H1 (cell line): Measurements from ENCODE around the gene EXOC3L1. TPM values are rescaled to one million over a fixed set of nuclear protein-coding genes. Genes with fewer than 3 reads are reported as not detected.

ENCODE experiments used
- CTCF ChIA-PET: fragments of 300-600 bp; sonication (Branson Sonifier 250); formaldehyde crosslinking; loops from one replicate; lab custom pipeline; 2021; ENCODE audit not compliant: partially characterized antibody; lab: Charles Lee
- POLR2A ChIA-PET: fragments of 300-600 bp; sonication (Branson Sonifier 250); formaldehyde crosslinking; loops from one replicate; lab custom pipeline; 2021; ENCODE audit warnings: inconsistent platforms; ENCODE audit not compliant: partially characterized antibody; lab: Charles Lee
- DNase-seq, 2 experiments: peaks; one replicate each; pipeline versions ENCODE4 v3.0.0 to v3.0.0-alpha.2; 2010 to 2022; ENCODE audit warnings: low spot score in 2 of 2, low read depth in 1 of 2, mixed read lengths in 1 of 2
- FAIRE-seq: peaks from 2 replicates; lab custom pipeline; 2011; peaks lifted over from hg19 to GRCh38; lab: Jason Lieb, UNC
- H2AFZ ChIP-seq: 2 replicates; pipeline ENCODE4 v1.8.1; 2012; ENCODE audit warnings: low read length, inconsistent platforms
- H2AK5ac ChIP-seq: 2 replicates; pipeline ENCODE4 v1.6.1; 2013; ENCODE audit warnings: low read depth, low read length
- H2BK120ac ChIP-seq: replicated peaks from 2 replicates; pipeline ENCODE3; 2013; ENCODE audit warnings: low read depth, low read length, inconsistent platforms
- H2BK12ac ChIP-seq: 2 replicates; pipeline ENCODE4 v1.6.1; 2013; ENCODE audit warnings: low read depth, low read length
- H2BK15ac ChIP-seq: 2 replicates; pipeline ENCODE4 v1.6.1; 2013; ENCODE audit warnings: low read length
- H2BK20ac ChIP-seq: 2 replicates; pipeline ENCODE4 v1.6.1; 2013; ENCODE audit warnings: low read length
- H2BK5ac ChIP-seq: 2 replicates; pipeline ENCODE4 v1.6.1; 2013; ENCODE audit warnings: low read depth, low read length
- H3K14ac ChIP-seq: 2 replicates; pipeline ENCODE4 v1.6.1; 2013; ENCODE audit warnings: inconsistent platforms; ENCODE audit not compliant: insufficient read length
- H3K18ac ChIP-seq: 2 replicates; pipeline ENCODE4 v1.6.1; 2013; ENCODE audit warnings: low read length; ENCODE audit errors: extremely low read depth
- H3K23ac ChIP-seq: 2 replicates; pipeline ENCODE4 v1.6.1; 2013; ENCODE audit warnings: inconsistent platforms; ENCODE audit not compliant: insufficient read length
- H3K23me2 ChIP-seq: 2 replicates; pipeline ENCODE4 v1.6.1; 2013; ENCODE audit warnings: low read depth, low read length
- H3K27ac ChIP-seq: 2 replicates; pipeline ENCODE4 v1.6.1; 2011; ENCODE audit warnings: low read depth, low read length, inconsistent platforms
- H3K27me3 ChIP-seq, 4 experiments: replicated peaks in 1 of 4; 1 replicate in 1 of 4; 2 replicates in 3 of 4; pipeline versions ENCODE4 v1.6.1 to v1.8.1; 2011 to 2013; ENCODE audit warnings: low read length in 3 of 4, mild to moderate bottlenecking in 3 of 4, inconsistent platforms in 2 of 4, mixed read lengths in 2 of 4, moderate library complexity in 1 of 4; ENCODE audit not compliant: control insufficient read depth in 3 of 4, insufficient read depth in 3 of 4; ENCODE audit errors: extremely low read depth in 1 of 4
- H3K36me3 ChIP-seq, 4 experiments: 2 replicates each; pipeline versions ENCODE4 v1.6.1 to v1.8.1; 2011 to 2013; ENCODE audit warnings: mild to moderate bottlenecking in 4 of 4, low read length in 3 of 4, moderate library complexity in 2 of 4, control low read depth in 1 of 4, inconsistent platforms in 1 of 4; ENCODE audit not compliant: insufficient read depth in 4 of 4, control insufficient read depth in 2 of 4
- H3K4ac ChIP-seq: replicated peaks from 2 replicates; pipeline ENCODE3; 2013; ENCODE audit warnings: low read length, low read depth, mixed read lengths, inconsistent platforms; ENCODE audit not compliant: insufficient read length
- H3K4me1 ChIP-seq, 4 experiments: replicated peaks in 1 of 4; 1 replicate in 1 of 4; 2 replicates in 3 of 4; pipeline versions ENCODE4 v1.6.1 to v1.8.1; 2011 to 2013; ENCODE audit warnings: low read length in 3 of 4, inconsistent platforms in 2 of 4, mixed read lengths in 1 of 4; ENCODE audit not compliant: insufficient read depth in 4 of 4, control insufficient read depth in 3 of 4
- H3K4me2 ChIP-seq, 2 experiments: 2 replicates each; pipeline versions ENCODE4 v1.6.1 to v1.8.1; 2011 to 2013; ENCODE audit warnings: low read depth in 2 of 2, low read length in 2 of 2, control low read depth in 1 of 2, inconsistent platforms in 1 of 2, mild to moderate bottlenecking in 1 of 2; ENCODE audit not compliant: insufficient read depth in 1 of 2
- H3K4me3 ChIP-seq, 4 experiments: fragments of 200-600, 300-600 bp in 1 of 4; sonication (generic), shearing (Covaris generic), sonication (Bioruptor Twin) in 1 of 4; 2 replicates each; pipeline versions ENCODE4 v1.5.1 to v1.8.1; 2011 to 2016; ENCODE audit warnings: low read length in 4 of 4, low read depth in 3 of 4, control low read depth in 2 of 4, inconsistent platforms in 2 of 4, mild to moderate bottlenecking in 2 of 4, mixed read lengths in 1 of 4, moderate library complexity in 1 of 4; ENCODE audit not compliant: insufficient read depth in 2 of 4; ENCODE audit errors: extremely low read depth in 1 of 4
- H3K56ac ChIP-seq: replicated peaks from 2 replicates; pipeline ENCODE3; 2013; ENCODE audit warnings: low read depth, mild to moderate bottlenecking, mixed read lengths, low read length, inconsistent platforms; ENCODE audit not compliant: insufficient read length
- H3K79me1 ChIP-seq: 2 replicates; pipeline ENCODE4 v1.6.1; 2013; ENCODE audit warnings: low read depth, low read length, control low read depth
- H3K79me2 ChIP-seq, 2 experiments: 2 replicates each; pipeline versions ENCODE4 v1.6.1 to v1.8.1; 2012 to 2013; ENCODE audit warnings: low read length in 2 of 2, mild to moderate bottlenecking in 2 of 2, inconsistent platforms in 1 of 2; ENCODE audit not compliant: insufficient read depth in 2 of 2, control insufficient read depth in 1 of 2
- H3K9ac ChIP-seq, 4 experiments: replicated peaks in 1 of 4; 1 replicate in 1 of 4; 2 replicates in 3 of 4; pipeline versions ENCODE4 v1.6.1 to v1.8.1; 2011 to 2013; ENCODE audit warnings: low read depth in 3 of 4, low read length in 3 of 4, control low read depth in 2 of 4, mild to moderate bottlenecking in 2 of 4, moderate library complexity in 2 of 4, inconsistent platforms in 1 of 4; ENCODE audit errors: extremely low read depth in 1 of 4
- H3K9me3 ChIP-seq, 2 experiments: 2 replicates each; pipeline versions ENCODE4 v1.6.1 to v1.8.1; 2012 to 2013; ENCODE audit warnings: mild to moderate bottlenecking in 2 of 2, moderate library complexity in 2 of 2, control low read depth in 1 of 2, inconsistent platforms in 1 of 2, low read depth in 1 of 2, low read length in 1 of 2, mixed read lengths in 1 of 2; ENCODE audit not compliant: insufficient read depth in 2 of 2
- H4K20me1 ChIP-seq, 2 experiments: replicated peaks in 1 of 2; 2 replicates each; pipeline versions ENCODE3 to v1.8.1; 2011 to 2013; ENCODE audit warnings: inconsistent platforms in 2 of 2, low read length in 2 of 2, mild to moderate bottlenecking in 1 of 2; ENCODE audit not compliant: insufficient read depth in 2 of 2, control insufficient read depth in 1 of 2
- H4K5ac ChIP-seq: 2 replicates; pipeline ENCODE4 v1.6.1; 2013; ENCODE audit warnings: low read length, low read depth, mixed read lengths, inconsistent platforms; ENCODE audit not compliant: insufficient read length
- H4K8ac ChIP-seq: 2 replicates; pipeline ENCODE4 v1.8.0; 2013; ENCODE audit warnings: mild to moderate bottlenecking, moderate library complexity, low read length, inconsistent platforms; ENCODE audit not compliant: insufficient read depth; ENCODE audit errors: extremely low read depth
- H4K91ac ChIP-seq: replicated peaks from 2 replicates; pipeline ENCODE3; 2013; ENCODE audit warnings: low read length, mixed read lengths, inconsistent platforms; ENCODE audit not compliant: insufficient read length
- CEBPB ChIP-seq: IDR thresholded peaks from 2 replicates; pipeline ENCODE4 v1.6.1; 2012; ENCODE audit warnings: low read depth, low read length
- CHD1 ChIP-seq: IDR thresholded peaks from 2 replicates; pipeline ENCODE4 v1.6.1; 2012; ENCODE audit warnings: low read depth, low read length, improper control_type of control experiment
- CTBP2 ChIP-seq: IDR thresholded peaks from 2 replicates; pipeline ENCODE4 v1.7.0; 2011; ENCODE audit warnings: borderline replicate concordance, mild to moderate bottlenecking, moderate library complexity, mixed read lengths, low read length; ENCODE audit not compliant: insufficient read depth, insufficient read length
- EP300 ChIP-seq, 2 experiments: IDR thresholded peaks; 1 replicate in 1 of 2; 2 replicates in 1 of 2; pipeline ENCODE4 v1.6.1; 2011 to 2012; ENCODE audit warnings: low read depth in 2 of 2, low read length in 2 of 2, mild to moderate bottlenecking in 2 of 2, borderline replicate concordance in 1 of 2, inconsistent platforms in 1 of 2, moderate library complexity in 1 of 2
- GTF2F1 ChIP-seq: IDR thresholded peaks from 2 replicates; pipeline ENCODE4 v1.6.1; 2012; ENCODE audit warnings: low read depth, low read length, improper control_type of control experiment, borderline replicate concordance
- KDM5A ChIP-seq: fragments of 200-600 bp; IDR thresholded peaks from 2 replicates; pipeline ENCODE4 v1.7.1; 2012; ENCODE audit warnings: mild to moderate bottlenecking, low read length, inconsistent platforms, mixed read lengths
- MAFK ChIP-seq: IDR thresholded peaks from 2 replicates; pipeline ENCODE4 v1.6.1; 2012; ENCODE audit warnings: low read depth, mild to moderate bottlenecking, improper control_type of control experiment, low read length
- POU5F1 ChIP-seq: IDR thresholded peaks from 2 replicates; pipeline ENCODE4 v1.6.1; 2011; ENCODE audit warnings: low read depth, mild to moderate bottlenecking, low read length, moderate library complexity
- RAD21 ChIP-seq, 2 experiments: IDR thresholded peaks in 1 of 2; conservative IDR thresholded peaks in 1 of 2; 2 replicates each; pipeline ENCODE4 v1.6.1; 2011; ENCODE audit warnings: low read depth in 2 of 2, low read length in 2 of 2, improper control_type of control experiment in 1 of 2, inconsistent platforms in 1 of 2, mild to moderate bottlenecking in 1 of 2, moderate library complexity in 1 of 2
- RNF2 ChIP-seq: fragments of 200-900, 300-1000 bp; sonication (generic); IDR thresholded peaks from 2 replicates; pipeline ENCODE4 v1.7.1; 2016; ENCODE audit warnings: borderline replicate concordance, low read depth, mild to moderate bottlenecking, antibody characterized with exemption, low read length; ENCODE audit not compliant: poor library complexity, severe bottlenecking; ENCODE audit errors: missing control alignments
- RXRA ChIP-seq: IDR thresholded peaks from 2 replicates; pipeline ENCODE4 v1.6.1; 2011; ENCODE audit warnings: low read depth, mild to moderate bottlenecking, low read length, moderate library complexity; ENCODE audit not compliant: insufficient read depth
- SP4 ChIP-seq: IDR thresholded peaks from 2 replicates; pipeline ENCODE4 v1.6.1; 2012; ENCODE audit warnings: low read length, inconsistent platforms
- TEAD4 ChIP-seq: IDR thresholded peaks from 2 replicates; pipeline ENCODE4 v1.6.1; 2012; ENCODE audit warnings: low read depth, low read length, inconsistent platforms, mixed read lengths
- WGBS, 2 experiments: shearing (Covaris generic) in 1 of 2; methylation state at CpG; one replicate each; pipeline versions ENCODE4 v1.1.6 to v1.1.7; 2013 to 2015; ENCODE audit warnings: low lambda C conversion rate in 2 of 2, mixed read lengths in 2 of 2, inconsistent platforms in 1 of 2, low coverage in 1 of 2, missing lambda C conversion rate in 1 of 2; ENCODE audit not compliant: insufficient replicate concordance in 2 of 2, insufficient coverage in 1 of 2, insufficient read length in 1 of 2; ENCODE audit errors: extremely low coverage in 1 of 2, missing lambda C conversion rate in 1 of 2; 5-methylcytosine and 5-hydroxymethylcytosine counted together
- polyA plus RNA-seq, 7 experiments: library from polyadenylated mRNA; depleted of rRNA in 3 of 7; stranded (reverse) in 5 of 7; unstranded in 2 of 7; fragments of >200 nt in 5 of 7; fragments of 200-250 nt in 2 of 7; gene quantifications; 1 replicate in 5 of 7; 2 replicates in 1 of 7; 4 replicates in 1 of 7; pipeline versions ENCODE4 v1.2.1 to v1.2.3, GENCODE V29; 2011 to 2013; ENCODE audit warnings: missing spikeins in 2 of 7, mixed read lengths in 2 of 7
- total RNA-seq: library from RNA; stranded (reverse); fragmentation: NEBNext Ultra II Directional; extraction: Animal tissue kit (Norgen Biotek cat#: 25700); gene quantifications from 2 replicates; pipeline ENCODE4 v1.2.1, GENCODE V29; 2021

The EXOC3L1 gene
- total and polyA plus RNA-seq, 2 of the 8 experiments (the other 6 are each of a cell fraction or from before 2014, with no cell fraction given): 1.3 TPM

- H4K5ac ChIP-seq: no peak overlapping the region
- no peak overlapping the region for H3K18ac ChIP-seq
- no peaks in the 10 kb centered on the region for H3K36me3 ChIP-seq
- no peaks in the 10 kb centered on the region for H3K79me1 ChIP-seq
- no peak overlapping the region for H3K4me3 ChIP-seq
- no peak overlapping the region for H3K56ac ChIP-seq
- FAIRE-seq (no peak), DNase-seq (no peak)
- no peak overlapping the region for H3K4me2 ChIP-seq
- H2BK12ac ChIP-seq: no peak overlapping the region
- no peak overlapping the region for H3K4ac ChIP-seq
- H3K23me2 ChIP-seq: no peaks in the 10 kb centered on the region
- ChIA-PET CTCF (interaction anchor here (0.9 to 8.9 kb wide), 5 partner anchors 8 to 258 kb away, joined by 4 to 111 read pairs (median 6); partner anchors contain the start of genes E2F4, ELMO3 and TMEM208), POLR2A (interaction anchor here (0.8 to 4.3 kb wide), 7 partner anchors 9 to 37 kb away, joined by 3 to 20 read pairs (median 4); partner anchors contain the start of genes FHOD1 and TMEM208)
- H4K20me1 ChIP-seq: no peaks in the 10 kb centered on the region
- no peak overlapping the region for H3K14ac ChIP-seq
- H3K27me3 ChIP-seq: peaks cover 0 to 9% (median 6%) of the 10 kb centered on the region in 4 experiments; a peak in 4 of 7 replicates
- H4K8ac ChIP-seq: no peak overlapping the region
- H4K91ac ChIP-seq: no peak overlapping the region
- H2BK5ac ChIP-seq: no peak overlapping the region
- H2AK5ac ChIP-seq: no peak overlapping the region
- no peak overlapping the region for H3K27ac ChIP-seq
- H3K9ac ChIP-seq: no peak overlapping the region
- WGBS, 2 experiments: 87% methylated on average over 8 of the region's 8 CpGs; no CpG with 5 or more reads in 1 of the 2 experiments
- H3K79me2 ChIP-seq: no peaks in the 10 kb centered on the region
- no peaks in the 10 kb centered on the region for H3K9me3 ChIP-seq
- H2AFZ ChIP-seq: no peak overlapping the region
- H2BK20ac ChIP-seq: no peak overlapping the region
- peaks cover 0 to 10% (median 1%) of the 10 kb centered on the region in 4 experiments; a peak in 2 of 7 replicates for H3K4me1 ChIP-seq
- H2BK15ac ChIP-seq: no peak overlapping the region
- no peak overlapping the region for H3K23ac ChIP-seq
- no peak overlapping the region for H2BK120ac ChIP-seq
- TF ChIP-seq RNF2: no peak
- no peak for TF ChIP-seq KDM5A
- TF ChIP-seq POU5F1: no peak
- TF ChIP-seq CTBP2: no peak
- TF ChIP-seq CHD1: no peak
- TF ChIP-seq GTF2F1: no peak
- TF ChIP-seq RXRA: no peak
- TF ChIP-seq RAD21 (IDR thresholded peaks at IDR 0.05 in 1 of 2, conservative IDR thresholded peaks at IDR 0.05 in 1 of 2; ENCODE audit: low read depth in 2 of 2, low read length in 2 of 2): no peak
- no peak for TF ChIP-seq TEAD4
- no peak for TF ChIP-seq SP4
- no peak for TF ChIP-seq CEBPB
- no peak for TF ChIP-seq MAFK
- TF ChIP-seq EP300 (IDR thresholded peaks at IDR 0.05; ENCODE audit: borderline replicate concordance in 1 of 2, low read depth in 2 of 2, low read length in 2 of 2): no peak
These were observed 19.6 kb upstream of the EXOC3L1 start for GRCh38 chr16:67209565-67209964.
